WTC11 (cell line): ENCODE measurements around the gene TSPAN32. TPM values are rescaled to one million over a fixed set of nuclear protein-coding genes. Genes with fewer than 3 reads are reported as not detected.
"Not testable (repeated sequence)": the region's sequence is repeated elsewhere in the genome, so short reads cannot be mapped to it uniquely, and the experiment has no call there.

ENCODE experiments used
- ATAC-seq: fragments of 200-7000 bp; cut with Tn5 transposase; 2 replicates; pipeline ENCODE4 v1.10.0; 2021; ENCODE audit warnings: mild to moderate bottlenecking, moderate library complexity
- CTCF ChIA-PET: fragments of 300-600 bp; sonication (Branson Sonifier 250); formaldehyde crosslinking; loops from one replicate; lab custom pipeline; 2021; ENCODE audit warnings: antibody characterized with exemption; lab: Charles Lee
- POLR2A ChIA-PET: fragments of 350-600 bp; sonication (Branson Sonifier 250); formaldehyde crosslinking; loops from one replicate; lab custom pipeline; 2021; ENCODE audit warnings: antibody characterized with exemption; lab: Charles Lee
- DNase-seq: peaks from one replicate; pipeline ENCODE4 v3.0.0; 2021; ENCODE audit warnings: low spot score
- H3K27ac Mint-ChIP-seq: 2 replicates; pipeline ENCODE4 v1.8.0; 2021; ENCODE audit warnings: mixed read lengths
- H3K27me3 Mint-ChIP-seq: 2 replicates; pipeline ENCODE4 v1.8.0; 2021; ENCODE audit warnings: low read depth, mild to moderate bottlenecking, moderate library complexity, mixed read lengths
- H3K36me3 Mint-ChIP-seq: 2 replicates; pipeline ENCODE4 v1.8.0; 2021; ENCODE audit warnings: mixed read lengths
- H3K4me1 Mint-ChIP-seq: 2 replicates; pipeline ENCODE4 v1.8.0; 2022; ENCODE audit warnings: mixed read lengths
- H3K4me3 Mint-ChIP-seq: 2 replicates; pipeline ENCODE4 v1.8.0; 2021; ENCODE audit warnings: mild to moderate bottlenecking, moderate library complexity, mixed read lengths
- H3K9me3 Mint-ChIP-seq: 2 replicates; pipeline ENCODE4 v1.8.0; 2021; ENCODE audit warnings: mixed read lengths
- CREB1 ChIP-seq: sonication (generic); formaldehyde crosslinking; IDR thresholded peaks from 2 replicates; pipeline ENCODE4 v1.8.0; 2023; ENCODE audit warnings: mild to moderate bottlenecking, missing genetic modification reagents
- EMX1 ChIP-seq: fragments of 250-450 bp; sonication (Bioruptor Pico); IDR thresholded peaks from 2 replicates; pipeline ENCODE4 v1.8.0; 2021; ENCODE audit warnings: mild to moderate bottlenecking
- ESRRA ChIP-seq: sonication (generic); formaldehyde crosslinking; IDR thresholded peaks from 2 replicates; pipeline ENCODE4 v1.8.1; 2022; ENCODE audit warnings: mild to moderate bottlenecking, missing genetic modification reagents, borderline replicate concordance
- FOXJ3 ChIP-seq: sonication (generic); formaldehyde crosslinking; IDR thresholded peaks from 2 replicates; pipeline ENCODE4 v1.9.0; 2021; ENCODE audit warnings: missing genetic modification reagents, mild to moderate bottlenecking, borderline replicate concordance
- GABPB1 ChIP-seq: sonication (generic); formaldehyde crosslinking; IDR thresholded peaks from 2 replicates; pipeline ENCODE4 v1.8.1; 2023; ENCODE audit warnings: mild to moderate bottlenecking, missing genetic modification reagents
- GRHL2 ChIP-seq: fragments of 250-450 bp; sonication (Bioruptor Pico); IDR thresholded peaks from 2 replicates; pipeline ENCODE4 v1.8.0; 2022; ENCODE audit warnings: mild to moderate bottlenecking, moderate library complexity; ENCODE audit not compliant: insufficient replicate concordance, severe bottlenecking
- GTF2I ChIP-seq: fragments of 250-450 bp; sonication (Bioruptor Pico); conservative IDR thresholded peaks from 2 replicates; pipeline ENCODE4 v1.4.0; 2021; ENCODE audit warnings: mild to moderate bottlenecking
- JAZF1 ChIP-seq: fragments of 250-450 bp; sonication (Bioruptor Pico); IDR thresholded peaks from 2 replicates; pipeline ENCODE4 v1.9.0; 2021; ENCODE audit warnings: moderate library complexity, mild to moderate bottlenecking, inconsistent platforms
- MXD4 ChIP-seq: fragments of 250-450 bp; sonication (Bioruptor Pico); IDR thresholded peaks from 2 replicates; pipeline ENCODE4 v1.8.0; 2021; ENCODE audit warnings: mild to moderate bottlenecking, moderate library complexity, borderline replicate concordance
- NR2C2 ChIP-seq: sonication (generic); formaldehyde crosslinking; IDR thresholded peaks from 2 replicates; pipeline ENCODE4 v1.8.0; 2022; ENCODE audit warnings: mild to moderate bottlenecking, missing genetic modification reagents
- PRRX2 ChIP-seq: fragments of 250-450 bp; sonication (Bioruptor Pico); IDR thresholded peaks from 2 replicates; pipeline ENCODE4 v1.8.0; 2021; ENCODE audit warnings: mild to moderate bottlenecking
- SMAD3 ChIP-seq: sonication (generic); formaldehyde crosslinking; IDR thresholded peaks from 2 replicates; pipeline ENCODE4 v1.8.0; 2022; ENCODE audit warnings: missing genetic modification reagents, mild to moderate bottlenecking, borderline replicate concordance
- SMAD4 ChIP-seq: sonication (generic); formaldehyde crosslinking; IDR thresholded peaks from 2 replicates; pipeline ENCODE4 v1.8.0; 2022; ENCODE audit warnings: mild to moderate bottlenecking, missing genetic modification reagents
- TEAD1 ChIP-seq: sonication (generic); formaldehyde crosslinking; IDR thresholded peaks from 2 replicates; pipeline ENCODE4 v1.8.0; 2022; ENCODE audit warnings: mild to moderate bottlenecking, missing genetic modification reagents
- ZNF121 ChIP-seq: sonication (generic); formaldehyde crosslinking; IDR thresholded peaks from 2 replicates; pipeline ENCODE4 v1.8.0; 2023; ENCODE audit warnings: missing genetic modification reagents
- ZNF138 ChIP-seq: sonication (generic); formaldehyde crosslinking; conservative IDR thresholded peaks from 2 replicates; pipeline ENCODE4 v1.8.1; 2022; ENCODE audit warnings: mild to moderate bottlenecking, moderate library complexity, missing genetic modification reagents
- ZNF263 ChIP-seq: sonication (generic); formaldehyde crosslinking; IDR thresholded peaks from 2 replicates; pipeline ENCODE4 v1.8.1; 2022; ENCODE audit warnings: low read depth, mild to moderate bottlenecking, moderate library complexity, missing genetic modification reagents
- ZNF396 ChIP-seq: fragments of 250-450 bp; sonication (Bioruptor Pico); IDR thresholded peaks from 2 replicates; pipeline ENCODE4 v1.8.0; 2021; ENCODE audit warnings: mild to moderate bottlenecking, moderate library complexity, borderline replicate concordance
- ZNF671 ChIP-seq: fragments of 250-450 bp; sonication (Bioruptor Pico); IDR thresholded peaks from 2 replicates; pipeline ENCODE4 v1.8.0; 2021; ENCODE audit warnings: mild to moderate bottlenecking
- total RNA-seq: library from RNA; stranded (reverse); gene quantifications from 3 replicates; pipeline ENCODE4 v1.2.3, GENCODE V29; 2021
- TF ChIP-seq, protein P1 (sequence below): sonication (generic); formaldehyde crosslinking; IDR thresholded peaks from 2 replicates; pipeline ENCODE4 v1.8.0; 2022; ENCODE audit warnings: mild to moderate bottlenecking, missing genetic modification reagents
- TF ChIP-seq, protein P2 (sequence below): sonication (generic); formaldehyde crosslinking; IDR thresholded peaks from 2 replicates; pipeline ENCODE4 v1.8.1; 2022; ENCODE audit warnings: mild to moderate bottlenecking, missing genetic modification reagents, moderate library complexity, borderline replicate concordance
- TF ChIP-seq, protein P3 (sequence below): fragments of 250-450 bp; sonication (Bioruptor Pico); IDR thresholded peaks from 2 replicates; pipeline ENCODE4 v2.1.2; 2022; ENCODE audit warnings: mild to moderate bottlenecking, moderate library complexity
- TF ChIP-seq, protein P4 (sequence below): fragments of 250-450 bp; sonication (Bioruptor Pico); IDR thresholded peaks from 2 replicates; pipeline ENCODE4 v1.9.0; 2021; ENCODE audit warnings: mild to moderate bottlenecking
- TF ChIP-seq, protein P5 (sequence below): fragments of 250-450 bp; sonication (Bioruptor Pico); IDR thresholded peaks from 2 replicates; pipeline ENCODE4 v1.9.0; 2021; ENCODE audit warnings: mild to moderate bottlenecking

TSPAN32 gene
- total RNA-seq, 1 experiment from 2014 or later: not detected

DNA sequence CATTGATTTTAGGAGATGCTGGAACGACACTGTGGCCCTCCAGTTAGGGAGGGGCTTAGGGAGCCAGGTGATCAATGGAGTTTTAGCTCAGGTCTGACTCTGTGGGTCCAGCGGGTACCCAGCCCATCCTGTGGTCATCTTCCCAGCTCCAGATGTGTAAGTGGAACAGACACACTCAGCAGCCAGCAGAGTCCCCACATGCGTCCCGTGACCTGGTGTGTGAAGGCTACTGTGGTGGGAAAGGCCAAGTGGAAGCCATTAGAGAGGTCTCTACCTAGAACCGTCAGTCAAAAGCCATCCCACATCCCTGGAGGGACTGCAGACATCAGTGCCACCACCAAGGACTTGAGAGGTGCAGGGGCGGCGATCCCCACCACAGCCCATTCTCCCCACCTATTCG, 55.4 kb downstream of the TSPAN32 start (continued):
- TF ChIP-seq, protein P1, sequence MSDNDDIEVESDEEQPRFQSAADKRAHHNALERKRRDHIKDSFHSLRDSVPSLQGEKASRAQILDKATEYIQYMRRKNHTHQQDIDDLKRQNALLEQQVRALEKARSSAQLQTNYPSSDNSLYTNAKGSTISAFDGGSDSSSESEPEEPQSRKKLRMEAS (CRISPR knock-in tag): no peak
- TF ChIP-seq MXD4 (CRISPR knock-in tag) (no peak), ZNF396 (CRISPR knock-in tag) (no peak), GABPB1 (CRISPR knock-in tag) (no peak), TEAD1 (CRISPR knock-in tag) (no peak), PRRX2 (CRISPR knock-in tag) (no peak)

DNA sequence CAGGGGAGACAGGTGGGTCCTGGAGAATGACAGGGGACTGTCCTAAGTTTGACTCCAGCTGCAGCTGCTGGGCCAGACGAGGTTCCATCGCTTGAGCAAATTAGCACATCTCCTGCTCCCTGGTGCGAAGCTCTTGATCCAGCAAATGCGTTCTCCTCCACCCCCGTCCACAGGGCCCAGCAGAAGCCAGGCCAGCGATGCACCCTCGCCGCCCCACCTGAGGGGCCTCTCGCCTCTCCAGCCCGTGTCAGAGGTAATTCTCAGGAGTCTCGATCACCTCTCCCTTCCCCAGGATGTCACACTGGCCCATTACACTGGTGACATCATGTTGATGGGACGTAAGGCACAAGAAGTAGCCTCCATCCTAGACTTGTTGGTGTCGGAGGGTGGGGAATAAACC, 55.8 kb downstream of the TSPAN32 start:
- H3K36me3 Mint-ChIP-seq, DNase-seq, ATAC-seq, H3K4me3 Mint-ChIP-seq, POLR2A ChIA-PET, H3K4me1 Mint-ChIP-seq, H3K27ac Mint-ChIP-seq, CTCF ChIA-PET: not testable (repeated sequence)
- peaks cover 36% of the 10 kb centered on the region for H3K27me3 Mint-ChIP-seq
- peaks cover 15% of the 10 kb centered on the region for H3K9me3 Mint-ChIP-seq

DNA sequence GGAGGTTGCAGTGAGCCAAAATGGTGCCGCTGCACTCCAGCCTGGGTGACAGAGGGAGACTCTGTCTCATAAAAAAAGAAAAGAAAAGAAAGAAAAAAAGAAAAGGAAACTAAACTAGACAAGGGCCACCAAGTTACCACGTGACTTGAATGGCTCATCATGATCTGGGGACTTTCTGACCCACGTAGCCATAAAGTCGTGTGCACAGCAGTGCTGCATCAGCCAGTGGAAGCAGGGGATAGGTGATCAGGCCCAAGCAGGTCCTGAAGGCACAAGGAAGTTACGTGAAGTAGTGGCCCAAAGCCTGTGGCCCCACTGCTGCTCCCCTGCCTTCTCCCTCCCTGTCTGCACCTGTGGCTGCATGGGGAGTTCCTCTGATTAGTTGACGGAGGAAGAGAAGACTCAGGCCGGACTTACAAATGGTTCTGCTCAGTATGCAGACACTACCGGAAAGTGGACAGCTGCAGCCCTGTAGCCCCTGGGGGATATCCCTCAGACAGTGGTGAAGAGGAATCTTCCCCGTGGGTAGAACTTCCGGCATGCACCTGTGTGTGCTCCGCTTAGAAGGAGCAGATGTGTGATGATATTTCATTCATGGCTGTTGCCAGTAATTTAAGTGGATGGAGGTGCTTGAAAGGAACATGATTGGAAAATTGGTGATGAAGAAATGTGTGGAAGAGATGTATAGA, 57.1 kb downstream of the TSPAN32 start:
- DNase-seq (no peak), ATAC-seq (no peak)
- Mint-ChIP-seq H3K4me1 (no peaks in the 10 kb centered on the region), H3K9me3 (peaks cover 15% of the 10 kb centered on the region), H3K36me3 (peaks cover 2% of the 10 kb centered on the region; the same call in 1 of the 2 replicates), H3K27me3 (peaks cover 29% of the 10 kb centered on the region), H3K4me3 (no peak overlapping the region), H3K27ac (no peak overlapping the region)
- ChIA-PET CTCF (no interaction called here), POLR2A (no interaction called here)
- TF ChIP-seq CREB1 (no peak), GRHL2 (CRISPR knock-in tag) (no peak), JAZF1 (CRISPR knock-in tag) (no peak), ZNF671 (no peak), TEAD1 (CRISPR knock-in tag) (no peak), GTF2I (CRISPR knock-in tag) (no peak), ZNF396 (CRISPR knock-in tag) (no peak)
- TF ChIP-seq, protein P2, sequence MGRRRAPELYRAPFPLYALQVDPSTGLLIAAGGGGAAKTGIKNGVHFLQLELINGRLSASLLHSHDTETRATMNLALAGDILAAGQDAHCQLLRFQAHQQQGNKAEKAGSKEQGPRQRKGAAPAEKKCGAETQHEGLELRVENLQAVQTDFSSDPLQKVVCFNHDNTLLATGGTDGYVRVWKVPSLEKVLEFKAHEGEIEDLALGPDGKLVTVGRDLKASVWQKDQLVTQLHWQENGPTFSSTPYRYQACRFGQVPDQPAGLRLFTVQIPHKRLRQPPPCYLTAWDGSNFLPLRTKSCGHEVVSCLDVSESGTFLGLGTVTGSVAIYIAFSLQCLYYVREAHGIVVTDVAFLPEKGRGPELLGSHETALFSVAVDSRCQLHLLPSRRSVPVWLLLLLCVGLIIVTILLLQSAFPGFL (CRISPR knock-in tag): no peak
- TF ChIP-seq, protein P3, sequence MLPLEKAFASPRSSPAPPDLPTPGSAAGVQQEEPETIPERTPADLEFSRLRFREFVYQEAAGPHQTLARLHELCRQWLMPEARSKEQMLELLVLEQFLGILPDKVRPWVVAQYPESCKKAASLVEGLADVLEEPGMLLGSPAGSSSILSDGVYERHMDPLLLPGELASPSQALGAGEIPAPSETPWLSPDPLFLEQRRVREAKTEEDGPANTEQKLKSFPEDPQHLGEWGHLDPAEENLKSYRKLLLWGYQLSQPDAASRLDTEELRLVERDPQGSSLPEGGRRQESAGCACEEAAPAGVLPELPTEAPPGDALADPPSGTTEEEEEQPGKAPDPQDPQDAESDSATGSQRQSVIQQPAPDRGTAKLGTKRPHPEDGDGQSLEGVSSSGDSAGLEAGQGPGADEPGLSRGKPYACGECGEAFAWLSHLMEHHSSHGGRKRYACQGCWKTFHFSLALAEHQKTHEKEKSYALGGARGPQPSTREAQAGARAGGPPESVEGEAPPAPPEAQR (CRISPR knock-in tag): no peak

DNA sequence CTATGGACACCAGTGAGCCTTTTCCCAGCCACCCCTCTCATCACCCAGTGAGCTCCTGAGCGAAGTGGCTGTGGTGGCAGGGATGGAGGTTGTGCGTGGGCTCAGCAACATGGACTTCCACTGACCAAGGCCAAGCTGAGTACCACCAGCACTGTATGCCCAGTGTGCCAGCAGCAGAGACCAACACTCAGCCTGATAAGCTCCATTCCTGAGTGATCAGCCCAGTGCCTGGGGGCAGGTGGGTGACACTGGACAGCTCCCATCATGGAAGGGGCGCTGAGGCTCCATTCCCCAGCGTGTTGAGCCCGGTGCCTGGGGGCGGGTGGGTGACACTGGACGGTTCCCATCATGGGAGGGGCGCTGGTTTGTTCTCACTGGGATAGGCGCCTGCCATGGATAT, 57.7 kb downstream of the TSPAN32 start:
- CTCF ChIA-PET: no interaction called here
- Mint-ChIP-seq H3K27me3 (peaks cover 23% of the 10 kb centered on the region), H3K36me3 (peaks cover 2% of the 10 kb centered on the region; the same call in 1 of the 2 replicates), H3K4me3 (no peak overlapping the region), H3K9me3 (peaks cover 15% of the 10 kb centered on the region), H3K4me1 (no peaks in the 10 kb centered on the region), H3K27ac (no peak overlapping the region)
- POLR2A ChIA-PET: no interaction called here
- DNase-seq: no peak
- ATAC-seq: no peak
- TF ChIP-seq SMAD4 (no peak), ESRRA (no peak), CREB1 (no peak), NR2C2 (no peak), EMX1 (CRISPR knock-in tag) (no peak), ZNF138 (no peak), FOXJ3 (CRISPR knock-in tag) (no peak), ZNF121 (CRISPR knock-in tag) (no peak), SMAD3 (no peak), ZNF263 (CRISPR knock-in tag) (no peak)
- TF ChIP-seq, protein P4, sequence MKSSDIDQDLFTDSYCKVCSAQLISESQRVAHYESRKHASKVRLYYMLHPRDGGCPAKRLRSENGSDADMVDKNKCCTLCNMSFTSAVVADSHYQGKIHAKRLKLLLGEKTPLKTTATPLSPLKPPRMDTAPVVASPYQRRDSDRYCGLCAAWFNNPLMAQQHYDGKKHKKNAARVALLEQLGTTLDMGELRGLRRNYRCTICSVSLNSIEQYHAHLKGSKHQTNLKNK: no peak
- TF ChIP-seq, protein P5, sequence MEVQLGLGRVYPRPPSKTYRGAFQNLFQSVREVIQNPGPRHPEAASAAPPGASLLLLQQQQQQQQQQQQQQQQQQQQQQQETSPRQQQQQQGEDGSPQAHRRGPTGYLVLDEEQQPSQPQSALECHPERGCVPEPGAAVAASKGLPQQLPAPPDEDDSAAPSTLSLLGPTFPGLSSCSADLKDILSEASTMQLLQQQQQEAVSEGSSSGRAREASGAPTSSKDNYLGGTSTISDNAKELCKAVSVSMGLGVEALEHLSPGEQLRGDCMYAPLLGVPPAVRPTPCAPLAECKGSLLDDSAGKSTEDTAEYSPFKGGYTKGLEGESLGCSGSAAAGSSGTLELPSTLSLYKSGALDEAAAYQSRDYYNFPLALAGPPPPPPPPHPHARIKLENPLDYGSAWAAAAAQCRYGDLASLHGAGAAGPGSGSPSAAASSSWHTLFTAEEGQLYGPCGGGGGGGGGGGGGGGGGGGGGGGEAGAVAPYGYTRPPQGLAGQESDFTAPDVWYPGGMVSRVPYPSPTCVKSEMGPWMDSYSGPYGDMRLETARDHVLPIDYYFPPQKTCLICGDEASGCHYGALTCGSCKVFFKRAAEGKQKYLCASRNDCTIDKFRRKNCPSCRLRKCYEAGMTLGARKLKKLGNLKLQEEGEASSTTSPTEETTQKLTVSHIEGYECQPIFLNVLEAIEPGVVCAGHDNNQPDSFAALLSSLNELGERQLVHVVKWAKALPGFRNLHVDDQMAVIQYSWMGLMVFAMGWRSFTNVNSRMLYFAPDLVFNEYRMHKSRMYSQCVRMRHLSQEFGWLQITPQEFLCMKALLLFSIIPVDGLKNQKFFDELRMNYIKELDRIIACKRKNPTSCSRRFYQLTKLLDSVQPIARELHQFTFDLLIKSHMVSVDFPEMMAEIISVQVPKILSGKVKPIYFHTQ (CRISPR knock-in tag): no peak
